Upper lobe of right lung (tissue), 1 donor: ENCODE measurements around the gene METAP1D. TPM values are rescaled to one million over a fixed set of nuclear protein-coding genes. Genes with fewer than 3 reads are reported as not detected.

ENCODE experiments used
- ATAC-seq: fragments of 200-7000 bp; cut with Tn5 transposase; one replicate; pipeline ENCODE4 v1.9.1; 2020; ENCODE audit warnings: mild to moderate bottlenecking, moderate library complexity
- DNase-seq: peaks from one replicate; pipeline ENCODE4 v3.0.0-alpha.2; 2020
- H3K27ac ChIP-seq: fragments of 200-600 bp; one replicate; pipeline ENCODE4 v1.8.0; 2022
- H3K27me3 ChIP-seq: fragments of 200-600 bp; one replicate; pipeline ENCODE4 v1.8.0; 2022; ENCODE audit warnings: mild to moderate bottlenecking
- H3K36me3 ChIP-seq: fragments of 200-600 bp; one replicate; pipeline ENCODE4 v1.8.0; 2022
- H3K4me1 ChIP-seq: fragments of 200-600 bp; one replicate; pipeline ENCODE4 v1.8.0; 2022
- H3K4me3 ChIP-seq: fragments of 200-600 bp; one replicate; pipeline ENCODE4 v1.8.0; 2022; ENCODE audit warnings: mild to moderate bottlenecking
- H3K9me3 ChIP-seq: fragments of 200-600 bp; one replicate; pipeline ENCODE4 v1.8.0; 2022
- intact Hi-C: fragments of 100-400 bp; cut with DNase I; formaldehyde crosslinking; loops from one replicate; pipeline ENCODE4 v1.11.0; 2022
- total RNA-seq: library from RNA; stranded (reverse); fragmentation: NEBNext Ultra II Directional; extraction: Animal tissue kit (Norgen Biotek cat#: 25700); gene quantifications from one replicate; pipeline ENCODE4 v1.2.1, GENCODE V29; 2021
- TF ChIP-seq, protein P1 (sequence below): fragments of 200-600 bp; IDR thresholded peaks from one replicate; pipeline ENCODE4 v1.8.0; 2022; ENCODE audit warnings: antibody characterized with exemption
- donor health status: DM: no; HTN: yes; CAD: no; lungs with severe emphysema.

Gene METAP1D
- total RNA-seq, 1 donor from 2014 or later = 4.1 TPM

DNA sequence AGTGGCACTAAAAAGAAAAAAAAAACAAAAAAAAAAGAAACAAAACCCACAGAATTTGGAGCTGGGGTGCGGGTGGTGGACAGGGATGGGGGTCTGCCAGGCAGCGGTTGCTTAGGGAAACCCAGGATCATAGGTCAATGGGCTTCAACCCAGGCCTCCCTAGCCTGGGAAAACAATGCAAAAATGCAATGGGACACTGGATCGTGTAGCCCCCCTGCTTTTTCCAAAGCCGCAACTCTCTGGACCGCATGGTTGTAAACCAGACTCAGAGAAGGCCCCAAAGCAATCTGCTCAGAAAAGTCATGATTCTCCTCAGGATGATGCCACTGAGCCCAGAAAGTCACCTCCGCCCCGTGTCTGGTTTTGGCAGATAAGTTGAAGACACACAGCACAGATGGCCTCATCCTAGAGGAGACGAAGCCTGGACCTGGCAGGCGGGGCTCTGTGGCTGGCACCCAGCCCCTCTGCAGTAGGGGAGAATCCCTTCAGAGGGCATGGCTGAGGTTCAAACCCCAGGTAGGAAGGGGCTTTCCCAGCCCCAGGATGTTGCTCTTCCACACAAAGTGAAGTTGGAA, 97.9 kb downstream of the METAP1D start:
- Histone ChIP-seq H3K4me3 (no peak overlapping the region), H3K4me1 (peaks cover 62% of the 10 kb centered on the region), H3K27ac (no peak overlapping the region), H3K9me3 (no peaks in the 10 kb centered on the region), H3K27me3 (peaks cover 100% of the 10 kb centered on the region), H3K36me3 (no peaks in the 10 kb centered on the region)
- TF ChIP-seq, protein P1, sequence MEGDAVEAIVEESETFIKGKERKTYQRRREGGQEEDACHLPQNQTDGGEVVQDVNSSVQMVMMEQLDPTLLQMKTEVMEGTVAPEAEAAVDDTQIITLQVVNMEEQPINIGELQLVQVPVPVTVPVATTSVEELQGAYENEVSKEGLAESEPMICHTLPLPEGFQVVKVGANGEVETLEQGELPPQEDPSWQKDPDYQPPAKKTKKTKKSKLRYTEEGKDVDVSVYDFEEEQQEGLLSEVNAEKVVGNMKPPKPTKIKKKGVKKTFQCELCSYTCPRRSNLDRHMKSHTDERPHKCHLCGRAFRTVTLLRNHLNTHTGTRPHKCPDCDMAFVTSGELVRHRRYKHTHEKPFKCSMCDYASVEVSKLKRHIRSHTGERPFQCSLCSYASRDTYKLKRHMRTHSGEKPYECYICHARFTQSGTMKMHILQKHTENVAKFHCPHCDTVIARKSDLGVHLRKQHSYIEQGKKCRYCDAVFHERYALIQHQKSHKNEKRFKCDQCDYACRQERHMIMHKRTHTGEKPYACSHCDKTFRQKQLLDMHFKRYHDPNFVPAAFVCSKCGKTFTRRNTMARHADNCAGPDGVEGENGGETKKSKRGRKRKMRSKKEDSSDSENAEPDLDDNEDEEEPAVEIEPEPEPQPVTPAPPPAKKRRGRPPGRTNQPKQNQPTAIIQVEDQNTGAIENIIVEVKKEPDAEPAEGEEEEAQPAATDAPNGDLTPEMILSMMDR = no peak
- ATAC-seq (no peak), DNase-seq (no peak)
- intact Hi-C loops = no loop called here

DNA sequence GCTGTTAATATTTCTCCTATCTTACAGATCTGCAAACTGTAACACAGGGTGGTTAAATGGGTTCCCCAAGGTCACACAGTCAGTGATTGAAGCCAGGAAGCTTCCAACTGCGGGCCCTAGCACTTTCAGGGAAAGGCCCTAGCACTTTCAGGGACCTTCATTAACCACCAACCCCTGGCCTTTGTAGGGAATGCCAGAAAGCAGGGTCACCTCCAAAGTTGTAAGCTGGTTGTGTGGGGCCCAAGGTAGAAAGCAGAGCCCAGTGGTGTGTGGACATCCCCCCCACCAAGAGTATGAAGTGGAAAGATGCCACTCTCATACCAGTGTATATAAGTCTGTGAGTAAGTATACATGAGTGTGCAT, 98.5 kb downstream of the METAP1D start:
- H3K4me3 ChIP-seq = no peak overlapping the region
- H3K36me3 ChIP-seq = no peaks in the 10 kb centered on the region
- ATAC-seq (no peak), DNase-seq (no peak)
- H3K27ac ChIP-seq = no peak overlapping the region
- H3K4me1 ChIP-seq = peaks cover 68% of the 10 kb centered on the region
- intact Hi-C loops = no loop called here
- TF ChIP-seq, protein P1 = no peak
- H3K9me3 ChIP-seq = no peaks in the 10 kb centered on the region
- H3K27me3 ChIP-seq = peaks cover 100% of the 10 kb centered on the region

DNA sequence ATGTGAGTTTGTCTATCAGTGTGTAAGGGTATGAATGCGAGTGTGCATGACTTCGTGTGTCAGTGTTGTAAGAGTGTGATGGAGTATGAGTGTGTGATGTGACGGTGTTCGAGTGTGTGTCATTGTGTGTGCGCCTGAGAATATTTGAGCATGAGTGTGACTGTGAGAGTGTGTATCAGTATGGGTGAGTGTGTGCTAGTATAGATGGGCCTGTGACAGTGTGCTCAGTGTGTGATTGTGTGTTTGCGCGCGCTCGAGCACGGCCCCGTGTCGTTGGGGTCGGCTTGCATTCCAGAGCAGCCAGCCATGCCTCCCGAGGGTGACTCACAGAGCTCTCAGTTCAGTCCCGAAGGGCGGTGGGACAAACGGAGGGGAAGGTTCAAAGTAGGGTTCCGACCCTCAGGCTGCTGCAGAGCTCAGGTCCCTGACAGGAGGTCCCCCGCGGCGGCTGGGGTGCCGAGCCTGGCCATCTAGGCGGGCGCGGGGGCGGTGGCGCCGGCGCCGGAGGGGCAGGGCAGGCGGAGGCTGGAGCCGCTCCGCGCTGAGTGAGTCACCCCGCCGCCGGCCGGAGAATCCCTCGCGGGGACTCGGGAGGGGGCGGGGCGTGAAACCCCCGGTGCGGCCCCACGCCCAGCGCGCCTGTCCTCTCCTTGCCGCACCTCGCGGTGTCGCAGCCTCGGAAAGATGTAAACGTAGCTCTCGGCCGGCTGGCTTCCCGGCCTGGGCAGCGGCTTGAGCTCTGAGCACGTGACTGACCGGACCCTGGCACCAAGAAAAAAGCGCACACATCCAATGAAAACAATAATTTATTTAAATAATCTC, 99.1 kb downstream of the METAP1D start:
- ATAC-seq (peak; percentile 27), DNase-seq (no peak)
- peak overlapping the region; percentile 36 for H3K4me3 ChIP-seq
- no peaks in the 10 kb centered on the region for H3K9me3 ChIP-seq
- H3K27ac ChIP-seq = no peak overlapping the region
- H3K36me3 ChIP-seq = no peaks in the 10 kb centered on the region
- TF ChIP-seq, protein P1 = no peak
- intact Hi-C loops = no loop called here
- H3K4me1 ChIP-seq = peaks cover 73% of the 10 kb centered on the region
- H3K27me3 ChIP-seq = peaks cover 100% of the 10 kb centered on the region

DNA sequence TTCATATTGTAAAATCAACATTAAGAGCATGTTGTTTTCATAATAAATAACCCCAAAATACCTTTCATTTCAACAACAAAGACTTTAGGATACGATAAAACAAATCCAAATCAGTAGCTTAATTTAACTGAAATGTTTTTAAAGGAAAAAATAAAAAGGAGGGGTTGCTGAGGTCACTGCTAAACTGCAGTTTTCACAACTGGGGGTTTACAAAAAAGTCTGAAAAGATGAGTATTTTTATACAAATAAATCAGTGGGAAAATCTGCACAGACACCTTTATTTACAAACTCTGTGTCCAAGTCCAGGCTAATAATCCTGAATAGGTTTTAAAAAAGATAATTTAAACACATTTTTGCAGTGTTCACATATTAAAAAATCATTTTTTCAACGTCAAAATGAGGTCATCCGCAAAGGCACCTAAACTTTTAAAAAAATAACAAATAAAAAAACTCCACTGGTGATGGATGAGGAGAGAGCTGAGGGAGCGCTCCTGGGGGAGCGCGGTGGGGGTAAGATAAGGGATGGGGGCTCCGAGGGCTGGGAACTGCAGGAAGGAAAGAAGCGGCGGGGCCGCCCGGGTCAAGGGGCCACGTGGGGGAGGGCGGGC, 99.8 kb downstream of the METAP1D start:
- no peak for DNase-seq
- no peak for ATAC-seq
- H3K4me3 ChIP-seq = no peak overlapping the region
- TF ChIP-seq, protein P1 = no peak
- no peaks in the 10 kb centered on the region for H3K36me3 ChIP-seq
- H3K9me3 ChIP-seq = no peaks in the 10 kb centered on the region
- peaks cover 100% of the 10 kb centered on the region for H3K27me3 ChIP-seq
- intact Hi-C loops = no loop called here
- H3K4me1 ChIP-seq = peaks cover 67% of the 10 kb centered on the region
- no peak overlapping the region for H3K27ac ChIP-seq

DNA sequence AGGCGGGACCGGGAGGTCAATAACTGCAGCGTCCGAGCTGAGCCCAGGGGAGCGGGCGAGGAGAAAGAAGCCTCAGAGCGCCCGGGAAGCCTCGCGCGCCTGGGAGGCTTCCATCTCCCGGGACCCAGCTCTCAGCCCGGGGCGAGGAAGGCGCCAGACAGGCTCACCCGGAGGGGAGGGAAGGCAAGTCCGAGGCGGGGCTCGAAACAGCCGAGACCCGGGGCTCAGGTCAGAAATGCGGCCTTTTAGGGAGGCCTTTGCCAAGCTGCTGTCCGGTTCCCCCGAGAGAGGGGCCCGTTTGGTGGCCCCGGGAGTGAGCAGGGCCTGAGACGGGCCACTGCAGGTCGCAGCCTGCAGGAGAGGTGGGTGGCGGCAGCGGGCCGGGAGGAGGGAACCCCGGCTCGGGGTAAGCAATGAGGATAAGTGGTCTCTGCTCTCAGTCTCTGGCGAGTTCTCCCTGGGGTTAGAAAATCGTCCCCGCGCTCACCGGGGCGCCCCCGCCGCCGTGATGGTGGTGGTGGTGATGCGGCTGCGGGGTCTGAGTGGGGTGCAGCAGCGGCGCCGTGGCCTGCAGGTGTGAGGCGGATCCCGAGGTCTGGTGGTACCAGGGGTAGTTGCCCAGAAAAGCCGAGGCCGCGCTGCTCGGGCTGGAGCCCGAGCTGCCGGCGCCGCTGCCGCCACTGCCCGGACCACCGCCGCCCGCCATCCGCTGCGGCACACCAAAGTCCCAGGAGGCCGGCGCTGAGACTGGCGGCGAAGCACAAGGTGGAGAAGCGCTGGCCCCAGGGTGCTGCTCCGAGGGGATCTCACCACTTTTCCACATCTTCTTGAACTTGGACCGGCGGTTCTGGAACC, 100.6 kb downstream of the METAP1D start:
- Histone ChIP-seq H3K4me1 (peaks cover 60% of the 10 kb centered on the region), H3K9me3 (no peaks in the 10 kb centered on the region), H3K27me3 (peaks cover 100% of the 10 kb centered on the region), H3K36me3 (no peaks in the 10 kb centered on the region), H3K4me3 (no peak overlapping the region), H3K27ac (no peak overlapping the region)
- ATAC-seq = no peak
- TF ChIP-seq, protein P1 = no peak
- intact Hi-C loops = no loop called here
- DNase-seq = no peak
